Right lobe of liver (tissue), 4 donors: Measurements from ENCODE around the gene RTTN.
"Not testable (repeated sequence)": the region's sequence is repeated elsewhere in the genome, so short reads cannot be mapped to it uniquely, and the experiment has no call there.

Source experiments
- CTCF ChIP-seq, 4 donors: fragments of 200-600 bp in 3 of 4; fragments of 450-650 bp in 1 of 4; IDR thresholded peaks; one replicate each; pipeline versions ENCODE4 v1.5.1 to v1.8.0; 2016 to 2022; ENCODE audit warnings: antibody characterized with exemption in 4 of 4, mild to moderate bottlenecking in 2 of 4
- POLR2A ChIP-seq: fragments of 450-650 bp; IDR thresholded peaks from one replicate; pipeline ENCODE4 v1.6.1; 2017; ENCODE audit warnings: antibody characterized with exemption, mild to moderate bottlenecking
- donor health status: DM: no; HTN: no; CAD: no.
- donor health status: DM: no; HTN: no; CAD: no.
- donor health status: DM: no; HTN: yes; CAD: no.

GRCh38 chr18:70102854-70103253 lies 102.6 kb downstream of the RTTN start:
- not testable (repeated sequence) for TF ChIP-seq CTCF (IDR thresholded peaks at IDR 0.05); POLR2A
